Mucosa of rectum (tissue), 2 donors: ENCODE results near the gene KRTAP20-3.

ENCODE experiments used
- H3K27ac ChIP-seq, 2 donors: one replicate each; pipeline ENCODE4 v1.7.0; 2013; ENCODE audit warnings: inconsistent platforms in 2 of 2, low read depth in 2 of 2, low read length in 2 of 2
- H3K27me3 ChIP-seq, 2 donors: one replicate each; pipeline ENCODE4 v1.7.0; 2013; ENCODE audit warnings: low read length in 2 of 2; ENCODE audit not compliant: control insufficient read depth in 2 of 2, insufficient read depth in 2 of 2
- H3K36me3 ChIP-seq, 2 donors: one replicate each; pipeline ENCODE4 v1.7.0; 2013; ENCODE audit warnings: low read length in 2 of 2; ENCODE audit not compliant: control insufficient read depth in 2 of 2, insufficient read depth in 2 of 2
- H3K4me1 ChIP-seq, 2 donors: one replicate each; pipeline ENCODE4 v1.7.0; 2013; ENCODE audit warnings: low read length in 2 of 2, mild to moderate bottlenecking in 1 of 2; ENCODE audit not compliant: control insufficient read depth in 2 of 2, insufficient read depth in 2 of 2
- H3K4me3 ChIP-seq, 2 donors: one replicate each; pipeline ENCODE4 v1.7.0; 2013; ENCODE audit warnings: low read length in 2 of 2
- H3K9ac ChIP-seq, 2 donors: one replicate each; pipeline ENCODE4 v1.7.0; 2013; ENCODE audit warnings: low read length in 2 of 2, low read depth in 1 of 2, mild to moderate bottlenecking in 1 of 2
- H3K9me3 ChIP-seq, 2 donors: one replicate each; pipeline ENCODE4 v1.7.0; 2013; ENCODE audit warnings: low read length in 2 of 2; ENCODE audit not compliant: control insufficient read depth in 2 of 2
- donor health status: healthy.
- donor health status: Normal muscosa, but diverticular disease.

Gene KRTAP20-3

GRCh38 chr21:30642564-30642963, at the start of gene KRTAP20-3:
Gene KRTAP20-3, plus strand, starts transcription at chr21:30642864.
- Histone ChIP-seq H3K9me3 (peaks cover 0 to 6% of the 10 kb centered on the region in 2 donors), H3K9ac (no peak within 1 kb of the TSS), H3K4me3 (no peak within 1 kb of the TSS), H3K27ac (no peak within 1 kb of the TSS), H3K27me3 (no peaks in the 10 kb centered on the region), H3K4me1 (no peaks in the 10 kb centered on the region), H3K36me3 (no peaks in the 10 kb centered on the region)

- Histone ChIP-seq H3K9ac (no peak within 1 kb of the TSS), H3K9me3 (peaks cover 6 to 7% of the 10 kb centered on the region in 2 donors), H3K4me1 (no peaks in the 10 kb centered on the region), H3K27me3 (no peaks in the 10 kb centered on the region), H3K27ac (no peak within 1 kb of the TSS), H3K36me3 (no peaks in the 10 kb centered on the region), H3K4me3 (no peak within 1 kb of the TSS)
Observed at GRCh38 chr21:30598802-30599201, 43.9 kb upstream of the KRTAP20-3 start, which contains the start of gene KRTAP6-2. Gene KRTAP6-2, minus strand, starts transcription at chr21:30598902. Its CDS starts 28 bp downstream, at chr21:30598874.

- Histone ChIP-seq H3K9me3 (peaks cover 9% of the 10 kb centered on the region in 2 donors), H3K4me1 (no peaks in the 10 kb centered on the region), H3K27ac (no peak within 1 kb of the TSS), H3K4me3 (no peak within 1 kb of the TSS), H3K27me3 (no peaks in the 10 kb centered on the region), H3K36me3 (no peaks in the 10 kb centered on the region), H3K9ac (no peak within 1 kb of the TSS)
Observed at GRCh38 chr21:30600787-30601186, 41.9 kb upstream of the KRTAP20-3 start, which contains the start of gene KRTAP22-1. Gene KRTAP22-1, plus strand, starts transcription at chr21:30601087.

- H3K27me3 ChIP-seq, result no peaks in the 10 kb centered on the region
- H3K9ac ChIP-seq, result no peak overlapping the region
- no peaks in the 10 kb centered on the region for H3K4me1 ChIP-seq
- no peaks in the 10 kb centered on the region for H3K36me3 ChIP-seq
- no peak overlapping the region for H3K4me3 ChIP-seq
- H3K9me3 ChIP-seq, result peaks cover 3 to 6% of the 10 kb centered on the region in 2 donors
- H3K27ac ChIP-seq, result no peak overlapping the region
Observed at GRCh38 chr21:30605968-30606367, 36.7 kb upstream of the KRTAP20-3 start.

- Histone ChIP-seq H3K9ac (no peak overlapping the region), H3K4me3 (no peak overlapping the region), H3K27me3 (no peaks in the 10 kb centered on the region), H3K36me3 (no peaks in the 10 kb centered on the region), H3K9me3 (peaks cover 2 to 4% of the 10 kb centered on the region in 2 donors), H3K4me1 (no peaks in the 10 kb centered on the region), H3K27ac (no peak overlapping the region)
Observed at GRCh38 chr21:30612132-30612531, 30.5 kb upstream of the KRTAP20-3 start.

GRCh38 chr21:30613836-30614235, 28.8 kb upstream of the KRTAP20-3 start, which contains the start of gene KRTAP6-1:
Gene KRTAP6-1, minus strand, starts transcription at chr21:30613930. Its CDS starts 26 bp downstream, at chr21:30613904.
- Histone ChIP-seq H3K4me1 (no peaks in the 10 kb centered on the region), H3K36me3 (no peaks in the 10 kb centered on the region), H3K9ac (no peak within 1 kb of the TSS), H3K9me3 (peaks cover 2 to 4% of the 10 kb centered on the region in 2 donors), H3K4me3 (no peak within 1 kb of the TSS), H3K27me3 (no peaks in the 10 kb centered on the region), H3K27ac (no peak within 1 kb of the TSS)

- H3K27me3 ChIP-seq, result no peaks in the 10 kb centered on the region
- no peaks in the 10 kb centered on the region for H3K36me3 ChIP-seq
- no peaks in the 10 kb centered on the region for H3K4me1 ChIP-seq
- no peak overlapping the region for H3K9ac ChIP-seq
- H3K27ac ChIP-seq, result no peak overlapping the region
- no peak overlapping the region for H3K4me3 ChIP-seq
- peaks cover 2 to 4% of the 10 kb centered on the region in 2 donors for H3K9me3 ChIP-seq
Observed at GRCh38 chr21:30615199-30615598, 27.5 kb upstream of the KRTAP20-3 start.

- no peak within 1 kb of the TSS for H3K27ac ChIP-seq
- no peaks in the 10 kb centered on the region for H3K36me3 ChIP-seq
- no peak within 1 kb of the TSS for H3K4me3 ChIP-seq
- H3K4me1 ChIP-seq, result no peaks in the 10 kb centered on the region
- no peaks in the 10 kb centered on the region for H3K27me3 ChIP-seq
- no peak within 1 kb of the TSS for H3K9ac ChIP-seq
- H3K9me3 ChIP-seq, result peaks cover 2 to 3% of the 10 kb centered on the region in 2 donors
Observed at GRCh38 chr21:30616125-30616524, 26.5 kb upstream of the KRTAP20-3 start, which contains the start of gene KRTAP20-1. Gene KRTAP20-1, plus strand, starts transcription at chr21:30616425. Its CDS starts 30 bp downstream, at chr21:30616455.

GRCh38 chr21:30620080-30620479, 22.6 kb upstream of the KRTAP20-3 start:
- H3K4me1 ChIP-seq, result no peaks in the 10 kb centered on the region
- no peak overlapping the region for H3K9ac ChIP-seq
- H3K9me3 ChIP-seq, result peaks cover 4 to 7% of the 10 kb centered on the region in 2 donors
- no peaks in the 10 kb centered on the region for H3K27me3 ChIP-seq
- H3K36me3 ChIP-seq, result no peaks in the 10 kb centered on the region
- no peak overlapping the region for H3K27ac ChIP-seq
- no peak overlapping the region for H3K4me3 ChIP-seq

GRCh38 chr21:30620522-30620921, 22.1 kb upstream of the KRTAP20-3 start, which contains the start of gene KRTAP20-4:
Gene KRTAP20-4, plus strand, starts transcription at chr21:30620627.
- Histone ChIP-seq H3K36me3 (no peaks in the 10 kb centered on the region), H3K9me3 (peaks cover 4 to 7% of the 10 kb centered on the region in 2 donors), H3K27ac (no peak within 1 kb of the TSS), H3K4me3 (no peak within 1 kb of the TSS), H3K27me3 (no peaks in the 10 kb centered on the region), H3K9ac (no peak within 1 kb of the TSS), H3K4me1 (no peaks in the 10 kb centered on the region)
